IMR-90 (cell line): ENCODE data around the gene FOXN4. TPM values are rescaled to one million over a fixed set of nuclear protein-coding genes. Genes with fewer than 3 reads are reported as not detected.

Source experiments
- ATAC-seq: fragments of 200-7000 bp; cut with Tn5 transposase; 2 replicates; pipeline ENCODE4 v1.9.1; 2020; ENCODE audit warnings: low read depth, mild to moderate bottlenecking, moderate library complexity
- BruUV-seq: library from RNA; stranded (reverse); fragments of 400-500 nt; replicated peaks from 2 replicates; lab custom pipeline; 2021; lab: Mats Ljungman, UMichigan
- CTCF ChIA-PET: fragments of 300-600 bp; formaldehyde crosslinking; extraction: SDS; loops from one replicate; lab custom pipeline; 2021; ENCODE audit warnings: antibody characterized with exemption; lab: Yijun Ruan, JAX
- POLR2A ChIA-PET: fragments of 300-600 bp; sonication (Branson Sonifier 250); formaldehyde crosslinking; loops from one replicate; lab custom pipeline; 2022; ENCODE audit warnings: antibody characterized with exemption; ENCODE audit not compliant: unreplicated experiment; lab: Charles Lee
- DNase-seq: peaks from one replicate; pipeline ENCODE4 v3.0.0; 2013
- H2AFZ ChIP-seq: replicated peaks from 2 replicates; pipeline ENCODE3; 2013; ENCODE audit warnings: low read length, mild to moderate bottlenecking; ENCODE audit not compliant: poor library complexity
- H2AK5ac ChIP-seq: 2 replicates; pipeline ENCODE4 v1.6.1; 2013; ENCODE audit warnings: low read depth, low read length, inconsistent platforms
- H2AK9ac ChIP-seq: replicated peaks from 2 replicates; pipeline ENCODE3; 2013; ENCODE audit warnings: mild to moderate bottlenecking, low read depth, low read length, moderate library complexity; ENCODE audit not compliant: poor library complexity
- H2BK120ac ChIP-seq: 2 replicates; pipeline ENCODE4 v1.6.1; 2013; ENCODE audit warnings: low read depth, low read length, inconsistent platforms
- H2BK15ac ChIP-seq: 3 replicates; pipeline ENCODE4 v1.6.1; 2013; ENCODE audit warnings: low read depth, low read length, inconsistent platforms
- H2BK20ac ChIP-seq: 2 replicates; pipeline ENCODE4 v1.6.1; 2013; ENCODE audit warnings: low read depth, mild to moderate bottlenecking, inconsistent platforms, low read length, moderate library complexity
- H2BK5ac ChIP-seq: 2 replicates; pipeline ENCODE4 v1.6.1; 2013; ENCODE audit warnings: mild to moderate bottlenecking, low read depth, low read length, inconsistent platforms; ENCODE audit not compliant: poor library complexity, severe bottlenecking
- H3K14ac ChIP-seq: replicated peaks from 2 replicates; pipeline ENCODE4 v1.6.1; 2013; ENCODE audit warnings: low read depth, low read length, inconsistent platforms
- H3K18ac ChIP-seq: 2 replicates; pipeline ENCODE4 v1.6.1; 2013; ENCODE audit warnings: low read depth, low read length, control low read depth
- H3K23ac ChIP-seq: 2 replicates; pipeline ENCODE4 v1.6.1; 2013; ENCODE audit warnings: low read depth, low read length, inconsistent platforms
- H3K27ac ChIP-seq: 2 replicates; pipeline ENCODE4 v1.5.1; 2013; ENCODE audit warnings: mild to moderate bottlenecking, control low read depth, low read length; ENCODE audit not compliant: insufficient read depth
- H3K27me3 ChIP-seq: 2 replicates; pipeline ENCODE4 v1.6.1; 2013; ENCODE audit warnings: low read length; ENCODE audit not compliant: control insufficient read depth, insufficient read depth
- H3K36me3 ChIP-seq: 2 replicates; pipeline ENCODE4 v1.6.1; 2013; ENCODE audit warnings: low read length, mixed read lengths; ENCODE audit not compliant: control insufficient read depth, insufficient read depth
- H3K4ac ChIP-seq: 2 replicates; pipeline ENCODE4 v1.6.1; 2013; ENCODE audit warnings: low read depth, low read length, inconsistent platforms
- H3K4me1 ChIP-seq: 2 replicates; pipeline ENCODE4 v1.6.1; 2013; ENCODE audit warnings: low read length, mixed read lengths; ENCODE audit not compliant: control insufficient read depth, insufficient read depth
- H3K4me2 ChIP-seq: 2 replicates; pipeline ENCODE4 v1.6.1; 2013; ENCODE audit warnings: low read depth, mild to moderate bottlenecking, control low read depth, low read length, moderate library complexity
- H3K4me3 ChIP-seq: 2 replicates; pipeline ENCODE4 v1.5.1; 2013; ENCODE audit warnings: low read depth, mild to moderate bottlenecking, control low read depth, low read length, moderate library complexity; ENCODE audit not compliant: insufficient read depth
- H3K56ac ChIP-seq: 2 replicates; pipeline ENCODE4 v1.6.1; 2013; ENCODE audit warnings: low read length, inconsistent platforms; ENCODE audit not compliant: insufficient read depth; ENCODE audit errors: extremely low read depth
- H3K79me1 ChIP-seq, 2 experiments: 2 replicates each; pipeline ENCODE4 v1.6.1; 2013; ENCODE audit warnings: low read length in 2 of 2, inconsistent platforms in 1 of 2, low read depth in 1 of 2
- H3K9ac ChIP-seq: 2 replicates; pipeline ENCODE4 v1.6.1; 2013; ENCODE audit warnings: low read depth, low read length, control low read depth
- H3K9me1 ChIP-seq: 2 replicates; pipeline ENCODE4 v1.6.1; 2013; ENCODE audit warnings: low read length, inconsistent platforms; ENCODE audit not compliant: insufficient read depth
- H3K9me3 ChIP-seq: 2 replicates; pipeline ENCODE4 v1.6.1; 2013; ENCODE audit warnings: low read length; ENCODE audit not compliant: control insufficient read depth, insufficient read depth
- H4K20me1 ChIP-seq: 2 replicates; pipeline ENCODE4 v1.6.1; 2013; ENCODE audit warnings: low read length, inconsistent platforms; ENCODE audit not compliant: insufficient read depth
- H4K5ac ChIP-seq: 2 replicates; pipeline ENCODE4 v1.6.1; 2013; ENCODE audit warnings: mild to moderate bottlenecking, low read depth, low read length, control low read depth
- H4K8ac ChIP-seq, 2 experiments: 2 replicates each; pipeline ENCODE4 v1.6.1; 2013; ENCODE audit warnings: low read depth in 2 of 2, low read length in 2 of 2, control low read depth in 1 of 2, inconsistent platforms in 1 of 2
- H4K91ac ChIP-seq: 2 replicates; pipeline ENCODE4 v1.6.1; 2013; ENCODE audit warnings: low read depth, low read length, inconsistent platforms; ENCODE audit not compliant: insufficient read depth
- BHLHE40 ChIP-seq: fragments of 150-350 bp; IDR thresholded peaks from 2 replicates; pipeline ENCODE4 v1.6.1; 2016; ENCODE audit warnings: mild to moderate bottlenecking, low read depth, low read length
- CEBPB ChIP-seq: IDR thresholded peaks from 2 replicates; pipeline ENCODE4 v1.6.1; 2012; ENCODE audit warnings: low read depth, low read length, improper control_type of control experiment
- CTCF ChIP-seq: conservative IDR thresholded peaks from 2 replicates; pipeline ENCODE4 v1.5.1; 2012; ENCODE audit warnings: mild to moderate bottlenecking, low read depth, low read length, improper control_type of control experiment
- FOS ChIP-seq: fragments of 150-350 bp; IDR thresholded peaks from 2 replicates; pipeline ENCODE4 v1.6.1; 2016; ENCODE audit warnings: low read depth, low read length
- MAFK ChIP-seq: IDR thresholded peaks from 2 replicates; pipeline ENCODE4 v1.6.1; 2012; ENCODE audit warnings: low read depth, low read length, improper control_type of control experiment
- MAZ ChIP-seq: IDR thresholded peaks from 2 replicates; pipeline ENCODE4 v1.6.1; 2012; ENCODE audit warnings: low read depth, mild to moderate bottlenecking, low read length, improper control_type of control experiment, moderate library complexity, borderline replicate concordance
- NFE2L2 ChIP-seq: fragments of 150-350 bp; IDR thresholded peaks from 2 replicates; pipeline ENCODE4 v1.6.1; 2016; ENCODE audit warnings: low read depth, mild to moderate bottlenecking, low read length
- POLR2A ChIP-seq: IDR thresholded peaks from 2 replicates; pipeline ENCODE4 v1.6.1; 2012; ENCODE audit warnings: mild to moderate bottlenecking, low read depth, low read length
- RCOR1 ChIP-seq: IDR thresholded peaks from 2 replicates; pipeline ENCODE4 v1.6.1; 2012; ENCODE audit warnings: mild to moderate bottlenecking, low read length, improper control_type of control experiment; ENCODE audit not compliant: insufficient replicate concordance
- RFX5 ChIP-seq: IDR thresholded peaks from 2 replicates; pipeline ENCODE4 v1.8.0; 2012; ENCODE audit warnings: low read depth, mild to moderate bottlenecking, low read length, moderate library complexity
- SMC3 ChIP-seq: fragments of 150-350 bp; IDR thresholded peaks from 2 replicates; pipeline ENCODE4 v1.6.1; 2016; ENCODE audit warnings: low read depth, mild to moderate bottlenecking, antibody characterized with exemption, low read length, moderate library complexity
- WGBS, 2 experiments: methylation state at CpG; one replicate each; pipeline versions ENCODE4 v1.1.5 to v1.1.7; 2013; ENCODE audit warnings: missing lambda C conversion rate in 2 of 2; ENCODE audit not compliant: insufficient read length in 1 of 2; ENCODE audit errors: extremely low coverage in 2 of 2; 5-methylcytosine and 5-hydroxymethylcytosine counted together
- dilution Hi-C: fragments of 300-500 bp; cut with HindIII; formaldehyde crosslinking; loops from one replicate; pipeline ENCODE4 v1.14.3; 2018; ENCODE audit warnings: low sequenced_read_pairs; ENCODE audit not compliant: unreplicated experiment
- in situ Hi-C: fragments of 300-500 bp; cut with MboI; formaldehyde crosslinking; loops from 3 replicates; pipeline ENCODE4 v1.14.3; 2019; ENCODE audit warnings: low sequenced_read_pairs, inconsistent platforms, mixed read lengths
- intact Hi-C: fragments of 100-400 bp; cut with micrococcal nuclease; formaldehyde crosslinking; loops from 2 replicates; pipeline ENCODE4 v1.10.0; 2022
- polyA plus RNA-seq, 3 experiments: library from polyadenylated mRNA; depleted of rRNA; stranded (reverse); fragments of >200 nt; gene quantifications; 2 replicates each; pipeline ENCODE4 v1.2.3, GENCODE V29; 2012; ENCODE audit warnings: low replicate concordance in 1 of 3
- total RNA-seq: library from RNA; depleted of rRNA; stranded (reverse); fragments of >200 nt; gene quantifications from 2 replicates; pipeline ENCODE4 v1.2.3, GENCODE V29; 2012

Gene FOXN4
- total and polyA plus RNA-seq, 2 of the 4 experiments (the other 2 are of a cell fraction): not detected

GRCh38 chr12:109304485-109304884 lies 4.6 kb downstream of the FOXN4 start:
- H3K27ac ChIP-seq: no peak overlapping the region
- no peak overlapping the region for H2AK9ac ChIP-seq
- no peaks in the 10 kb centered on the region for H3K9me3 ChIP-seq
- H3K4me2 ChIP-seq: no peak overlapping the region
- no peaks in the 10 kb centered on the region for H3K36me3 ChIP-seq
- no peak overlapping the region for H2BK20ac ChIP-seq
- H2BK120ac ChIP-seq: no peak overlapping the region
- no peak overlapping the region for H4K5ac ChIP-seq
- H3K9ac ChIP-seq: no peak overlapping the region
- ChIA-PET POLR2A (no interaction called here), CTCF (no interaction called here)
- no CpG with 5 or more reads among the region's 8 CpGs for WGBS, 2 experiments
- H3K4me3 ChIP-seq: no peak overlapping the region
- H3K4me1 ChIP-seq: no peaks in the 10 kb centered on the region; the same call in 1 of the 2 replicates
- no peak overlapping the region for H3K56ac ChIP-seq
- no peak overlapping the region for H2AFZ ChIP-seq
- no peaks in the 10 kb centered on the region for H4K20me1 ChIP-seq
- intact Hi-C loops (no loop called here), in situ Hi-C loops (no loop called here), dilution Hi-C loops (no loop called here)
- no peaks in the 10 kb centered on the region for H3K79me1 ChIP-seq
- no peak overlapping the region for H3K14ac ChIP-seq
- no peaks in the 10 kb centered on the region for H3K9me1 ChIP-seq
- no peak overlapping the region for H2AK5ac ChIP-seq
- DNase-seq (no peak), ATAC-seq (no peak)
- BruUV-seq: no TSS peak
- no peak overlapping the region for H4K8ac ChIP-seq
- TF ChIP-seq RCOR1 (no peak), NFE2L2 (no peak), MAZ (no peak), RFX5 (no peak), CTCF (no peak), MAFK (no peak), POLR2A (no peak), CEBPB (no peak), BHLHE40 (no peak), FOS (no peak), SMC3 (no peak)
- H3K23ac ChIP-seq: no peak overlapping the region
- H2BK5ac ChIP-seq: no peak overlapping the region
- no peak overlapping the region for H3K18ac ChIP-seq
- no peak overlapping the region for H2BK15ac ChIP-seq
- no peak overlapping the region for H4K91ac ChIP-seq
- H3K27me3 ChIP-seq: peaks cover 54% of the 10 kb centered on the region
- no peak overlapping the region for H3K4ac ChIP-seq
